ENCODE results near the gene RBM5. TPM values are rescaled to one million over a fixed set of nuclear protein-coding genes. Genes with fewer than 3 reads are reported as not detected.

Gene RBM5
- total RNA-seq, 2 donors from 2014 or later = 104 to 114 TPM

GRCh38 chr3:50130436-50130835, 41.7 kb downstream of the RBM5 start:
- Histone ChIP-seq H3K4me3 (no peak overlapping the region), H3K4me1 (no peaks in the 10 kb centered on the region), H3K27ac (no peak overlapping the region), H3K9me3 (no peaks in the 10 kb centered on the region), H3K9ac (ENCODE audit: low read depth in 2 of 2, low read length in 2 of 2) (no peak overlapping the region), H3K27me3 (no peaks in the 10 kb centered on the region), H3K36me3 (no peaks in the 10 kb centered on the region)
- intact Hi-C loops (cut with DNase I) = no loop called here
- TF ChIP-seq CTCF (IDR thresholded peaks at IDR 0.05) = no peak
- no peak for DNase-seq

DNA sequence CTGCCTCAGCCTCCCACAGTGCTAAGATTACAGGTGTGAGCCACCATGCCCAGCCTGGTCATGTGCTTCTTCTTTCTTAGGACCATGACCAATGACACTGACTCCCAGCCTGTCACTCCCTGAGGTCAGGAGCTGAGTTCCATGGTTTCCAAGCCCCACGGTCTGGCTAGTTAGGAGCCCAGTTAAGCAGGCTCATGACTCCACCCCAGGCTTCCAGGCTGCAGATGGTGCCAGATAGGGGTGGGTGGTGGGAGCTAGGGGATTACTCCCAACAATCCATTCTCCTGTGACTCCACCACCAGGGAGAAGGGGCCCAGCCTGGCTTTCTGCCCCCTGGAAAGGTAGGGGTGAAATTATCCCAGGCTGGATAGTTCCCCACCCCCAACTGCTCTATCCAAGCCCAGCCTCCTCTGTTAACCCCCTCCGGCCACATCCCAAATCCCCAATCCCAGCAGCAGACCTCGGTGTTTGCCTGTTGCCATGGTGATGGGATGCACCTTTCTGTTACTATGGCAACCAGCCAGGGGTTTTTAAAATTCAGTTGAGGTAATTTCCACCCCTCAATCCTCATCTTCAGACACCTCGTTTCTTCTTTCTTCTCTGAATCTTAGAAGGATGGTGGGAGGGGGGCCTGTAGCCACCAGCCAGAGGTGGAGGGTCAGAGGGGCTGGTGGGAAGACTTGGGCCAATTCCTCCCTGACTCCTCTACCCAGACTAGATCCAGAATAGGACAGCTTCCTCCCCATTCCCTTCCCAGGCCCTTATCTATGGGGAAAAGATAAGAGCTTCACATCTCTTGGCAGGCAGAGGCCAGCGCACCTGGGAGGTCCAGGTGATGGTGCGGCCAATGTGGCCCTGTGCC, 43.9 kb downstream of the RBM5 start:
- H3K4me3 ChIP-seq = no peak overlapping the region
- H3K9ac ChIP-seq (ENCODE audit: low read depth in 2 of 2, low read length in 2 of 2) = no peak overlapping the region
- H3K9me3 ChIP-seq = no peaks in the 10 kb centered on the region
- DNase-seq = no peak
- intact Hi-C loops (cut with DNase I) = no loop called here
- no peaks in the 10 kb centered on the region for H3K4me1 ChIP-seq
- no peaks in the 10 kb centered on the region for H3K36me3 ChIP-seq
- H3K27me3 ChIP-seq = no peaks in the 10 kb centered on the region
- H3K27ac ChIP-seq = no peak overlapping the region
- no peak for TF ChIP-seq CTCF (IDR thresholded peaks at IDR 0.05)

GRCh38 chr3:50133283-50133615, 44.5 kb downstream of the RBM5 start:
- Histone ChIP-seq H3K9ac (ENCODE audit: low read depth in 2 of 2, low read length in 2 of 2) (no peak overlapping the region), H3K4me1 (no peaks in the 10 kb centered on the region), H3K4me3 (no peak overlapping the region), H3K27me3 (no peaks in the 10 kb centered on the region), H3K9me3 (no peaks in the 10 kb centered on the region), H3K27ac (no peak overlapping the region), H3K36me3 (no peaks in the 10 kb centered on the region)
- no peak for TF ChIP-seq CTCF (IDR thresholded peaks at IDR 0.05)
- DNase-seq = no peak
- intact Hi-C loops (cut with DNase I) = no loop called here

DNA sequence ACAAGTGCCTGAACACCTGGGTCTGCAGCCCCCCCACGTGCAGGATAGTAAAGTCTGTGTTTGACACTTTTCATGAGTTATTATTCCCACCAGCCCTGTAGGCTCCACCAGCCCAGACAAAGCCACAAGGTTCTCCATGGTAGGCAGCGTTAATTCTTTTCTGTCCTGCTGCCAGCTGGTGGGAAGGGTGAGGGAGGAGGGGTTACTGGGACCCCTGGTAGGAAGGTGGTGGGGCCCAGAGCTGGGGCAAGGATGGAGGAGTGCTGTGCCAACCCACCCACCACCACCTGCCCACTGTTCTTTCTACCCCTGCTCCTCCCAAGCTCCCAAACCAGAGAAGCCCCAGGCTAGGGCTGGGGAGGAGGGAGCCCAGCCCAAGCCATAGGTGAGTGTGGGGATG, 45.6 kb downstream of the RBM5 start:
- no peak for DNase-seq
- H3K9me3 ChIP-seq = no peaks in the 10 kb centered on the region
- intact Hi-C loops (cut with DNase I) = no loop called here
- H3K4me1 ChIP-seq = no peaks in the 10 kb centered on the region
- no peak overlapping the region for H3K4me3 ChIP-seq
- H3K27ac ChIP-seq = no peak overlapping the region
- no peaks in the 10 kb centered on the region for H3K27me3 ChIP-seq
- no peak for TF ChIP-seq CTCF (IDR thresholded peaks at IDR 0.05)
- H3K36me3 ChIP-seq = no peaks in the 10 kb centered on the region
- H3K9ac ChIP-seq (ENCODE audit: low read depth in 2 of 2, low read length in 2 of 2) = no peak overlapping the region

DNA sequence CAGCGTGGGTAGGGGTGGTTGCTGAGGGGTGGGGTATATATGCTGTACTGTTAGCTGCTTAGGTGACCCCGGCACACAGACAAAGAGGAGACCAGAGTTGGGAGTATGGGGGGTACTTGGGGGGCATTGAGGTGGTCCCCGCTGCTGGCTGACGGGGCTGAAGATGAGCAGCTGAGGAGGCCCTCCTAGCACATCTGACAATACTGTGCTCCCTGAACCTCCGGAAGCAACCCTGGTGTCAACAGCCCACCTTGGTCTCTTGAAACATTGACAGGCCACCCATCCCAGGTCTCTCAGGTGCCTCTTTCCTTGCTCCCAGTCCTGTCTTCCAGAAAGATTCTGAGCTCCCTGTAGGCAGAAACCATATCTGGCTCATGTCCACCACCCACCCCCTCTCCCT, 47.2 kb downstream of the RBM5 start:
- TF ChIP-seq CTCF (IDR thresholded peaks at IDR 0.05) = no peak
- H3K9me3 ChIP-seq = no peaks in the 10 kb centered on the region
- H3K27me3 ChIP-seq = no peaks in the 10 kb centered on the region
- no peaks in the 10 kb centered on the region for H3K4me1 ChIP-seq
- H3K4me3 ChIP-seq = no peak overlapping the region
- H3K9ac ChIP-seq (ENCODE audit: low read depth in 2 of 2, low read length in 2 of 2) = no peak overlapping the region
- no peak for DNase-seq
- no peaks in the 10 kb centered on the region for H3K36me3 ChIP-seq
- intact Hi-C loops (cut with DNase I) = no loop called here
- H3K27ac ChIP-seq = no peak overlapping the region
